Stimulated activated CD8-positive, alpha-beta memory T cell treated with anti-CD3 and anti-CD28 coated beads, Interleukin-7, amount 100 ng/mL, for 4 hours (primary cell): Measurements from ENCODE around the gene ZDHHC16.
A peak's percentile ranks its signal among the peaks of the same experiment; 100 is the strongest.

ENCODE experiments used
- DNase-seq, 2 donors: peaks; one replicate each; pipeline ENCODE4 v3.0.0-alpha.2; 2020; ENCODE audit warnings: low read depth in 2 of 2

ZDHHC16 gene

GRCh38 chr10:97479939-97480338, 34.0 kb downstream of the ZDHHC16 start:
- DNase-seq, result no peak

DNA sequence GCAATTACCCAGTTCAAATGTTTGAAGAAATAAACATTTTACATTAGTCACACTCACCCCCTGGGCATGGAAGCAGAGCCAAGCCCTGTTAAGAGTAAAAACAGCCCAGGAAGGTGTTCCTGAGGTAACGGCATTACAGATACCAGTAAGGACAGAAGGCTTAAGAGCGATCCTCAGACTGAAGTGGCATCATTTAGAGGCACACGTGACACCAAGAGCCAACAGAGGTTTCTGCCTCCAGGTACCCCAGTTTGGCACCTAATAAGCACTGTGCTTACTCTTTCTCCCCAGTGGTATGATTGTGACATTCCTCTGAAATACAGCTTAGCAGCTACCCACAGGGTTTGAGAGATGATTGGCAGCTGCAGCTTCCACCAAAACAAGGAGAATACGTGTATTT, 35.1 kb downstream of the ZDHHC16 start:
- no peak for DNase-seq

DNA sequence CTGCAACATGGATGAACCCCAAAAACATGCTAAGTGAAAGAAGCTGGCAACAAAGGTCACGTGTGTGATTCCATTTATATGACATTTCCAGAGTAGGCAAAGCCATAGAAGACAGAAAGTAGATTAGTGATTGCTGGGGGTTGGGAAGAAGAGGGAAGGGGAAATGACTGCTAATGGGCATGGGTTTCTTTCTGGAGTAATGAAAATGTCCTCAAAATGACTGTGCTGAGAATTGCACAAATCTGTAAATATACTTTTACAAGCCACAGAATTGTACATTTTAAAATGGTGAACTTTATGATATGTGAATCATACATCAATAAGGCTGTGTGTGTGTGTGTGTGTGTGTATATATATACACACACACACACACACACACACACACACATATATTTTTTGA, 36.4 kb downstream of the ZDHHC16 start:
- no peak for DNase-seq

DNA sequence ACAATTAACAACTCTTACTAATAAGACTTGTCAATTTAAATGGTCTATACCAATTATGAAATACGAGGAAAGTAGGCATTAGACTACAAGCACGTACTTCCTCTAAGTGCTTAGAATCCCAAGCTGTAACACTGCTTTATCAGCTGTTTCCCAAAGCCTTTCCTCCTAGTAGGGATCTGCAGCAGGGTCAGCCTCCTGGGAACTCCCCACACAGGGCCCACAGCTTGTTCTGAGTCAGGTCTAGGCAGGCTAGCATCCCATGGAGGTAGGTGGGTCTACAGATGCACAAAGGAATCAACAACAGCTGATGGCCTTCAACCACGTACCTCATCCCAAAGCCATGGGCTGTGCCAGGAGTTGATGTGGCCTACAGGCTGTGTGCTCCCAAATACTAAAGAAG, 37.5 kb downstream of the ZDHHC16 start:
- no peak for DNase-seq

DNA sequence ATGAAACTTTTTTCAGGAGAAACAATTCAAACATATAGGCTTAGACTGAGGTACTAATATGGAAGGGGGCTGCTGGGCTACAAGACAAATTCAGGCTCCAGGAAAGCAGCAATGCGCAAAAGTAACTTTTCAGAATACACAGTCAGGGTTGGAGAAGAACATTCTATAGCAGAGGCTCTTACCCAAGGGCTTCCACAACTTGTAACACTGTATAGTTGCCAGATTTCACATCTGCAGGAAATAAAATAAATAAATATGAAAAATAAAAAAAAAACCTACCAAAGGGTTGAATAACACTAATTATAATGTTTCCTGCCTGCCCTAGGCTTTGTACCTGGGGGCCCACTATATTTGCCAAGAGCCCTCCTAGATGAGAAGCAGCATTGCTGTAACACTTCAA, 37.9 kb downstream of the ZDHHC16 start:
- no peak for DNase-seq

- DNase-seq, result no peak
These were observed 39.8 kb downstream of the ZDHHC16 start for GRCh38 chr10:97485647-97486281.

- no peak for DNase-seq
These were observed 44.6 kb downstream of the ZDHHC16 start for GRCh38 chr10:97490592-97490991.

GRCh38 chr10:97494151-97494550, 48.2 kb downstream of the ZDHHC16 start:
- DNase-seq, result no peak

- DNase-seq, result no peak
These were observed 49.0 kb downstream of the ZDHHC16 start for GRCh38 chr10:97494863-97495506.

DNA sequence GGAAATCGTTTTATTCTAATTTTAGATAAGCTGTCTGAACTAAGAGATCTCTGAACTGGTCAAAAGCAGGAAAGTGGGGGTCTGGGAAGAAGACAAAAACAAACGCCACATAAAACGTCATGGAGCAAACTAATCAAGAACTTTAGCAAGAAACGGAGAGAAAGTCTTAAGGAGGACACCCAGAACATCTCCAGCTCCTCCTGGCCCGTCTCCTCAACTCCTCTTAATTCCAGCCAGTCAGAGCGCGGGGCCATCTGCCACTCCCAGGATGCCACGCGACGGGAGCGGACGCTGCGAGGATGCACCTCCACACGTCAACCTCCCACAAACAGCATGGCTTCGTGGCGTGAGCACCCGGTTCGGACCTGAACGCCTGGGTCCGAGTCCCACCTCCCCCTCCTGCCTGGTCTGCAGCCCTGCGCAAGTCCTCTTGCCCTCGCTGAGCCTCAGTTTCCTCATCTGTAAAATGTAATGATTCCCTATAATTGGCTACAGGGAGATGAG, 51.6 kb downstream of the ZDHHC16 start:
- peak; percentile 54 to 63 for DNase-seq

- peak; percentile 98 to 99 for DNase-seq
These were observed 52.3 kb downstream of the ZDHHC16 start, which contains the start of gene MMS19 for GRCh38 chr10:97498076-97498840. Gene MMS19 (minus strand): TSS chr10:97498422. CDS start chr10:97498384, 38 bp downstream.

- no peak for DNase-seq
These were observed 53.0 kb downstream of the ZDHHC16 start, which contains the start of gene UBTD1 for GRCh38 chr10:97498841-97499560. Gene UBTD1 (plus strand): TSS chr10:97498924. CDS start chr10:97499204, 280 bp downstream.

DNA sequence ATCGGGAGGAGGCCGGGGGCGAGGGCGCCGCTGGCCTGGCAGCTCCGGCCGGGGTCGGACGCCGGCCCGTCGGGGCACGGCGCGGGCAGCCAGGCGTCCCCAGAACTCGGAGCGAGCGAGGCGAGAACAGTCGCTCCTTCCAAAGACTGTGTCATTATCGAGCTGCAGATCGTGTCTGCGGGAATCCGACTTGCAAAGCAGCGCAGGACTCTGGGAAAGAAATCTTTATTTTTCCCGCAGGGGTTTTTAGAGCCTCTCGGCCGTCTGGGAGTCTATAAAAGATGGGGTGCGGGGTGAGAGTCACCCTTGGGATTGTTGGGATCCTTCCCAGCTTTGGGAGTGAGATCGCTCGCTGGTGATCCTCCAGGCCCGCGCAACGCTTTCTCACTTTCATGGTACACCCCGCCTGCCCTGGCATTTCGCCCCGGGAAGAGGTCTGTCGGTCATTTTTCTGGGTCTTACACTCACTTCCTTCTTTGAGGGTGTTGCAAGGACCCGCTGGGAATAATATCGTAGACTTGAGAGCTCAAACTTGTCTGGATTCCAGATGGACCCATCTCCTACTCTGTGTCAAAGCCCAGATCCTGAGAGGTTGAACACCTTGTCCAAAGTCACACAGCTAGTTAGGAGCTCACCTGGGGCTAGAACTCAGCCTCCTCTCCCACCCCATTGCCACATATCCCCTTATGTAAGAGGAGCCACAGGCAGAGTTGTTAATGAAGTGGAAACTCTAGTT, 53.8 kb downstream of the ZDHHC16 start:
- no peak for DNase-seq

DNA sequence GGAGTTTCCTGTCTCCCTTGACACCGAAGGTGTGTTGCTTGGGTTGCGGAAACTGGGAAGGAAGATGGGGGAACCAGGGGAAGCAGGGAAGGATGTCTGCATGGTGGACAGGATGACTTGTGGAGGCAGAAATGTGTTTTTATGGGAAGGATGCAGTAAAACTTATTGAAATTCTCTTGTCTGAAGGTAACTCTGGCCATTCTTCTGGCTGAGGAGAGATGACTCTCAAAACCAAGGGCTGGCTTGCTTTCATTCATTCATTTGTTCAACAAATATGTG, 54.3 kb downstream of the ZDHHC16 start:
- DNase-seq, result no peak

GRCh38 chr10:97502916-97503315, 56.9 kb downstream of the ZDHHC16 start:
- no peak for DNase-seq

DNA sequence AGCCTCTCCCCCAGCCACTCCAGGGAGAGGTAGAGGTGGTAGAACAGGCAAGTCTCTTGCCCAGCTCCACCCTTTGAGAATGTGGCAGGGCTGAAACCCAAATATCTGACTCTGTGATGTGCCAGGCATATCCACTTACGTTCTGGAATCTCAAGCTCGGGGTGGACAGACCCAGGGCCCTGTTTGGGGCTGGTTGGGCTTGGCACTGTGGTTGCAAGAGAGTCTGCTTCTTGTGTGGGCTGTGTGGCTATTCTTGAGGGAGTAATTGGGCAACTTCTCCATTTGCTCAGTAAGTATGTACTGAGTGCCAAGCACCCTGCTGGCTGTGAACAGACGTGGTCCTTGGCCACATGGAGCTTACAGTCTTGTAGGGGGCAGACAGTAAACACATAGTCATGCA, 57.4 kb downstream of the ZDHHC16 start:
- no peak for DNase-seq

- no peak for DNase-seq
These were observed 59.2 kb downstream of the ZDHHC16 start for GRCh38 chr10:97505152-97505551.

DNA sequence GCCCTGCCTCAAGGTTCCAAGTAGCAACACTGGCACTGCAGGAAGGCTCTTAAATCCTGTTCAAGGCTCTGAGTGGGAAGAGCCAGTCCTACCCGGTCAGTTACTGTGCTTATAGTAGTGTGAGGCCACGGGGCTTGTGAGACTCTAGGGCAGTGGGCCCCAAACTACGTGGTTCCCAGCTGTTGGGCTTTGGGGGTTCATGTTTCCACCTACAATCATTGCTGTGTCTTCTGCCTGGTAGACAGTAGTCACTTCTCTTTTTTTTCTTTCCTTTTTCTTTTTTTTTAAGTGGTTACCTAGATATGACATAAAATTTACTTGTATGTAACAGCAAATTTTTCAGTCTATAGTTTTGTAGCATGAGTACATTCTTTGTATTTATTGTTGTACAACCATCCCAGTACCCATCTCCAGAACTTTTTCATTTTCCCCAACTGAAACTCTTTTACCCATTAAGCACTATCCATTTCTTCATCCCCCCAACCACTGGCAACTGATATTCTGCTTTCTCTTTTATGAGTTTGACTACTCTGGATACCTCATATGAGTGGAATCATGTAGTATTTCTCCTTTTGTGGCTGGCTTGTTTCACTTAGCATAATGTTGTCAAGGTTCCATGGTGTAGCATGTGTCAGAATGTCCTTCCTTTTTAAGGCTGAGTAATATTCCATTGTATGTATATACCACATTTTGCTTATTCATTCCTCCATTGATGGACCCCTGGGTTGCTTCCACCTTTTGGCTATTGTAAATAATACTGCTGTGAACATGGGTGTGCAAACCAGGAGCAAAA, 60.4 kb downstream of the ZDHHC16 start:
- DNase-seq, result no peak
